MCF 10A (cell line): Measurements from ENCODE around the gene GADL1. TPM values are rescaled to one million over a fixed set of nuclear protein-coding genes. Genes with fewer than 3 reads are reported as not detected.

Source experiments
- BruUV-seq: library from RNA; stranded (reverse); fragments of 400-500 nt; replicated peaks from 2 replicates; lab custom pipeline; 2021; lab: Mats Ljungman, UMichigan
- CTCF ChIA-PET: fragments of 300-600 bp; sonication (Branson Sonifier 250); formaldehyde crosslinking; extraction: SDS; loops from one replicate; lab custom pipeline; 2021; ENCODE audit warnings: antibody characterized with exemption, inconsistent platforms; lab: Yijun Ruan, JAX
- POLR2A ChIA-PET: fragments of 300-600, 350-650 bp; sonication (Branson Sonifier 250); formaldehyde crosslinking; extraction: SDS; loops from one replicate; lab custom pipeline; 2020; ENCODE audit warnings: antibody characterized with exemption, inconsistent platforms; lab: Yijun Ruan, JAX
- DNase-seq: peaks from one replicate; pipeline ENCODE4 v3.0.0-alpha.2; 2018; ENCODE audit not compliant: unreplicated experiment
- H3K27ac Mint-ChIP-seq: one replicate; pipeline ENCODE4 v1.8.0; 2022; ENCODE audit warnings: mild to moderate bottlenecking, low read depth, mixed read lengths; ENCODE audit not compliant: unreplicated experiment
- H3K27me3 Mint-ChIP-seq: one replicate; pipeline ENCODE4 v1.8.0; 2022; ENCODE audit warnings: mixed read lengths; ENCODE audit not compliant: insufficient read depth, unreplicated experiment
- H3K36me3 Mint-ChIP-seq: one replicate; pipeline ENCODE4 v1.8.0; 2022; ENCODE audit warnings: mild to moderate bottlenecking, moderate library complexity, mixed read lengths; ENCODE audit not compliant: insufficient read depth, unreplicated experiment
- H3K4me1 Mint-ChIP-seq: one replicate; pipeline ENCODE4 v1.8.0; 2022; ENCODE audit warnings: mixed read lengths; ENCODE audit not compliant: insufficient read depth, unreplicated experiment
- H3K4me3 Mint-ChIP-seq: one replicate; pipeline ENCODE4 v1.8.0; 2022; ENCODE audit warnings: mild to moderate bottlenecking, moderate library complexity, mixed read lengths; ENCODE audit not compliant: unreplicated experiment
- H3K9me3 Mint-ChIP-seq: one replicate; pipeline ENCODE4 v1.8.0; 2022; ENCODE audit warnings: mixed read lengths; ENCODE audit not compliant: unreplicated experiment
- CTCF ChIP-seq: fragments of 200-600 bp; IDR thresholded peaks from one replicate; pipeline ENCODE4 v1.8.0; 2022; ENCODE audit warnings: antibody characterized with exemption, mild to moderate bottlenecking; ENCODE audit not compliant: unreplicated experiment
- intact Hi-C: fragments of 100-400 bp; cut with micrococcal nuclease; formaldehyde crosslinking; loops from 2 replicates; pipeline ENCODE4 v1.14.1; 2022
- total RNA-seq: library from RNA; stranded (reverse); gene quantifications from 2 replicates; pipeline ENCODE4 v1.2.3, GENCODE V29; 2022

GADL1 gene
- total RNA-seq, 1 experiment from 2014 or later = not detected

- intact Hi-C loops = loop anchor here (1.0 to 5.0 kb wide), 7 partner anchors 53 to 651 kb away; partner anchors contain the start of gene TGFBR2
- Mint-ChIP-seq H3K4me3 (no peak overlapping the region), H3K36me3 (peaks cover 98% of the 10 kb centered on the region), H3K9me3 (no peaks in the 10 kb centered on the region), H3K4me1 (peaks cover 23% of the 10 kb centered on the region), H3K27me3 (no peaks in the 10 kb centered on the region), H3K27ac (no peak overlapping the region)
- peak; percentile 71 for TF ChIP-seq CTCF
- CTCF ChIA-PET = interaction anchor here (0.6 to 4.6 kb wide), 54 partner anchors 8 to 1947 kb away, joined by 3 to 48 read pairs (median 4); partner anchors contain the start of gene TGFBR2
- TSS peak; percentile 18 for BruUV-seq
- DNase-seq = peak; percentile 75
- POLR2A ChIA-PET = interaction anchor here (0.5 to 2.7 kb wide), 17 partner anchors 9 to 1838 kb away, joined by 3 to 16 read pairs (median 3); partner anchors contain the start of gene TGFBR2
Measured at GRCh38 chr3:30693470-30694120, 200.9 kb downstream of the GADL1 start.

- intact Hi-C loops = loop anchor here (1.0 to 5.0 kb wide), 7 partner anchors 54 to 650 kb away; partner anchors contain the start of gene TGFBR2
- Mint-ChIP-seq H3K4me1 (peaks cover 31% of the 10 kb centered on the region), H3K36me3 (peaks cover 98% of the 10 kb centered on the region), H3K9me3 (no peaks in the 10 kb centered on the region), H3K4me3 (no peak overlapping the region), H3K27me3 (no peaks in the 10 kb centered on the region), H3K27ac (peak overlapping the region; percentile 68)
- ChIA-PET POLR2A (interaction anchor here (0.5 to 2.7 kb wide), 12 partner anchors 11 to 650 kb away, joined by 3 to 16 read pairs (median 4); partner anchors contain the start of gene TGFBR2), CTCF (interaction anchor here (0.5 to 4.6 kb wide), 50 partner anchors 8 to 1946 kb away, joined by 3 to 48 read pairs (median 4); partner anchors contain the start of gene TGFBR2)
- no peak for DNase-seq
- no TSS peak for BruUV-seq
- no peak for TF ChIP-seq CTCF
Measured at GRCh38 chr3:30692498-30693130, 201.8 kb downstream of the GADL1 start.

- TF ChIP-seq CTCF = no peak
- H3K36me3 Mint-ChIP-seq = peaks cover 98% of the 10 kb centered on the region
- H3K4me3 Mint-ChIP-seq = no peak overlapping the region
- H3K4me1 Mint-ChIP-seq = peaks cover 34% of the 10 kb centered on the region
- CTCF ChIA-PET = interaction anchor here (0.6 to 4.6 kb wide), 17 partner anchors 9 to 679 kb away, joined by 3 to 48 read pairs (median 5); no protein-coding TSS in a partner anchor
- BruUV-seq = no TSS peak
- no peaks in the 10 kb centered on the region for H3K9me3 Mint-ChIP-seq
- POLR2A ChIA-PET = interaction anchor here (0.7 to 2.7 kb wide), 4 partner anchors 60 to 405 kb away, joined by 3 to 16 read pairs (median 4); partner anchors contain the start of gene TGFBR2
- DNase-seq = no peak
- intact Hi-C loops = loop anchor here (2.0 to 5.0 kb wide), 4 partner anchors 55 to 405 kb away; partner anchors contain the start of gene TGFBR2
- H3K27ac Mint-ChIP-seq = peak overlapping the region; percentile 68
- H3K27me3 Mint-ChIP-seq = no peaks in the 10 kb centered on the region
Measured at GRCh38 chr3:30691944-30692343, 202.5 kb downstream of the GADL1 start.
